Measurements from ENCODE around the gene MOSMO. TPM values are rescaled to one million over a fixed set of nuclear protein-coding genes. Genes with fewer than 3 reads are reported as not detected.

MOSMO gene
- total RNA-seq, 4 donors from 2014 or later, result 17.9 to 39.5 (median 30.3) TPM

DNA sequence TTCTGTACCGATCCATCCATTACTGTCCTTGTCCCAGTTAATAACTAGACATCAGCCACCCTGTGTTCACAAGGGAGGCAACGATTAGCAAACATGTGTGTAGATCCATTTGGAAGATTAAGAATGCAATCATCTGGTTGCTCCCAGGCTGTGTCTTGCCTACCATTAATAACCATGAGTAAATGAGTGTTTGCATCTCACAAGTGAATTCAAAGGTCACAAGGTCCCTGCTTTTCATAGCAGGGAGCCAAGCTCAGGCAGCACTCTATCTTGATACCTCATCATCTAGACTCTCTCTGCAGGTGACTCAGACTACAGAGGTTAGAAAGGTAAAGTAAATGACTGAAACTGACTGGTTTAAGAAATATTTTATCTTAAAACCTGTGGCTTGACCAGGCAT is 109.7 kb downstream of the MOSMO start:
- Histone ChIP-seq H3K4me1 (no peaks in the 10 kb centered on the region), H3K27ac (no peak overlapping the region), H3K36me3 (no peaks in the 10 kb centered on the region), H3K9me3 (no peaks in the 10 kb centered on the region), H3K27me3 (no peaks in the 10 kb centered on the region), H3K4me3 (no peak overlapping the region)
- intact Hi-C loops (cut with DNase I; ENCODE audit: low total_unique reads), result no loop called here
- no peak for DNase-seq
- TF ChIP-seq, protein P1, sequence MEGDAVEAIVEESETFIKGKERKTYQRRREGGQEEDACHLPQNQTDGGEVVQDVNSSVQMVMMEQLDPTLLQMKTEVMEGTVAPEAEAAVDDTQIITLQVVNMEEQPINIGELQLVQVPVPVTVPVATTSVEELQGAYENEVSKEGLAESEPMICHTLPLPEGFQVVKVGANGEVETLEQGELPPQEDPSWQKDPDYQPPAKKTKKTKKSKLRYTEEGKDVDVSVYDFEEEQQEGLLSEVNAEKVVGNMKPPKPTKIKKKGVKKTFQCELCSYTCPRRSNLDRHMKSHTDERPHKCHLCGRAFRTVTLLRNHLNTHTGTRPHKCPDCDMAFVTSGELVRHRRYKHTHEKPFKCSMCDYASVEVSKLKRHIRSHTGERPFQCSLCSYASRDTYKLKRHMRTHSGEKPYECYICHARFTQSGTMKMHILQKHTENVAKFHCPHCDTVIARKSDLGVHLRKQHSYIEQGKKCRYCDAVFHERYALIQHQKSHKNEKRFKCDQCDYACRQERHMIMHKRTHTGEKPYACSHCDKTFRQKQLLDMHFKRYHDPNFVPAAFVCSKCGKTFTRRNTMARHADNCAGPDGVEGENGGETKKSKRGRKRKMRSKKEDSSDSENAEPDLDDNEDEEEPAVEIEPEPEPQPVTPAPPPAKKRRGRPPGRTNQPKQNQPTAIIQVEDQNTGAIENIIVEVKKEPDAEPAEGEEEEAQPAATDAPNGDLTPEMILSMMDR (IDR thresholded peaks at IDR 0.05), result no peak
- TF ChIP-seq POLR2A (IDR thresholded peaks at IDR 0.05), result no peak

DNA sequence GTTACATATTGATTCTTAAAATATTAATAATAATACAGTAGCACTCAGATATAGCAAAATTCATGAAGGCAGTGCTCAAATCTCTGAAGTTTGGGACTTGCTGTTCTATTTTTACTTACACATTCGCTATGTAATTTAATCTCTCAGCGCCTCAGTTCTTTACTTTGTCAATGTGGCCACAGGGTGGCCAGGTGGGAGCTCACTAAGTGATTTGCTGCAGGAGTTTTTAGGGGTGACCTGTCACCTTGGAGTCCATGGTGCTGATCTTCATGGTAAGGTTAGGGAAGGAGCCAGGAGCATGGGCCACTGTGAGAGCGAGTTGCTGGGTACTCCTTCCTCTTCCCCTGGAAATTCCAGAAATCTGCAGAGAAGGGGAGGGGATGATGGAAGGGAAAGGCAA is 112.5 kb downstream of the MOSMO start:
- intact Hi-C loops (cut with DNase I; ENCODE audit: low total_unique reads), result no loop called here
- H3K4me3 ChIP-seq, result no peak overlapping the region
- H3K27ac ChIP-seq, result no peak overlapping the region
- H3K27me3 ChIP-seq, result no peaks in the 10 kb centered on the region
- H3K4me1 ChIP-seq, result no peaks in the 10 kb centered on the region
- no peaks in the 10 kb centered on the region for H3K9me3 ChIP-seq
- H3K36me3 ChIP-seq, result no peaks in the 10 kb centered on the region
- DNase-seq, result no peak
- no peak for TF ChIP-seq POLR2A (IDR thresholded peaks at IDR 0.05)
- TF ChIP-seq, protein P1 (IDR thresholded peaks at IDR 0.05), result no peak

DNA sequence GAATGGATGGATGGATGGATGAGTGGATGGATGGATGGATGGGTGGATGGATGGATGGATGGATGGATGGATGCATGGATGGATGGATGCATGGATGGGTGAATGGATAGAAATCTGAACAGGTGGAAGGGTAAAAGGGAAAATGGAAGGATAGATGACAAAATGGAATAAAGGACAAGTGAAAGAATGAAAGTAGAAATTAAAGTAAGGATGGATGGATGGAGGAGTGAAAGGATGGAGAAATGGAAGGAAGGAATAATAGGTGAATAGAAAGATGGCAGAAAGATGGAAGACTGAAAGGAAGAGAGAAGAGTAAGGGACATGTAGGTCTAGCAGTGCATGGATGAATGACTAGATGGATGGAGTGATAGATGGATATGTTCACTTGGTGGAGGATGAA is 114.3 kb downstream of the MOSMO start:
- Histone ChIP-seq H3K9me3 (no peaks in the 10 kb centered on the region), H3K27me3 (no peaks in the 10 kb centered on the region), H3K4me1 (no peaks in the 10 kb centered on the region), H3K27ac (no peak overlapping the region), H3K36me3 (no peaks in the 10 kb centered on the region), H3K4me3 (no peak overlapping the region)
- intact Hi-C loops (cut with DNase I; ENCODE audit: low total_unique reads), result no loop called here
- no peak for TF ChIP-seq POLR2A (IDR thresholded peaks at IDR 0.05)
- TF ChIP-seq, protein P1 (IDR thresholded peaks at IDR 0.05), result no peak
- no peak for DNase-seq

DNA sequence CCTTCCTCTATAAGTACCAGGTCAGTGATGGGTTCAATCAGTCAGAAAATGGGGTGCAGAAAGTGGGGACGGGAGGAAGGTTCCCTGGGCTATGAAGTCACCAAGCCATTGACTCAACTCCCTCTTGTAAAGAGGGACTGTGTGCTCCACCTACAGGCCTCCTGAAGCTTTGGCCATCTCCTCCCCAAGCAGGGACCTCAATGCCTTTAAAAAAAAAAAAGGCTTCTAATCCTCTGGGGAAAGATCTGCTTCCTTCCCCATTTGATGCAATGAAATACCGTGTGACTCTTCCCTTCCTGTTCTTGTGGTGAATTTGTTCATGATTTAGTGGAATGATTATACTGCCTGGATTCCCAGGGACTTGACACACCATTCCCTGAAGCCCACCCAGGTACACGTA is 115.2 kb downstream of the MOSMO start:
- DNase-seq, result no peak
- TF ChIP-seq POLR2A (IDR thresholded peaks at IDR 0.05), result no peak
- TF ChIP-seq, protein P1 (IDR thresholded peaks at IDR 0.05), result no peak
- Histone ChIP-seq H3K27me3 (no peaks in the 10 kb centered on the region), H3K4me1 (no peaks in the 10 kb centered on the region), H3K27ac (no peak overlapping the region), H3K36me3 (no peaks in the 10 kb centered on the region), H3K4me3 (no peak overlapping the region), H3K9me3 (no peaks in the 10 kb centered on the region)
- intact Hi-C loops (cut with DNase I; ENCODE audit: low total_unique reads), result no loop called here

DNA sequence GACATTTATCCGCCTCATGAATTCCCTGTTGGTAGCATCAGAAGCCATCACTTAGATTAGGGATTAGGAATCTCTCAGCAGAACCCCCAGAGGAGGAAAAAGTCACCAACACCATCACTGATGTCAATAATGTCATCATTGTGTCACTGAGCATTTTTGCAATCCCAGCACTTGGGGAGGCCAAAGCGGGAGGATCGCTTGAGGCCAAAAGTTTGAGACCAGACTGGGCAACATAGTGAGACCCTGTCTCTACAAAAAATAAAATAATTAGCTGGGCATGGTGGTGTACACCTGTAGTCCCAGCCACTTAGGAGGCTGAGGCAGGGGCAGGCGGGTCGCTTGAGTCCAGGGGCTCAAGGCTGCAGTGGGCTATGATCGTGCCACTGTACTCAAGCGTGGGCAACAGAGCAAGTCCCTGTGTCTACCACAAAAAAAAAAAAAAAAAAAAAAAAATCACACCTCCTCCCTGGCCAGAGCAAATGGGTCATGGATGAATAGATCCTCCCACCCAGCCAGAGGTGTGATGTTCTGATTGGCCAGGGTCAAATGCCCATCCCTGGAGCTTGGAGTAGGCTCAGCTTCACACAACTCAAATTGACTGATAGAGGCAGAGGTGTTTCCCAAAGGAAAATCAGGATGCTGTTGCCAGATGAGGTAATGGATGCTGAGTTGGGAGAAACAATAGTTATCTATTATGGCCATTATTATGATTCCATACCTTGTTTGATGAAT is 116.0 kb downstream of the MOSMO start:
- no peaks in the 10 kb centered on the region for H3K9me3 ChIP-seq
- DNase-seq, result no peak
- intact Hi-C loops (cut with DNase I; ENCODE audit: low total_unique reads), result no loop called here
- H3K36me3 ChIP-seq, result no peaks in the 10 kb centered on the region
- H3K4me3 ChIP-seq, result no peak overlapping the region
- H3K27me3 ChIP-seq, result no peaks in the 10 kb centered on the region
- no peak for TF ChIP-seq POLR2A (IDR thresholded peaks at IDR 0.05)
- TF ChIP-seq, protein P1 (IDR thresholded peaks at IDR 0.05), result no peak
- H3K4me1 ChIP-seq, result no peaks in the 10 kb centered on the region
- no peak overlapping the region for H3K27ac ChIP-seq
